SH-SY5Y (cell line): ENCODE measurements around the gene AUP1.

Experiments used
- GATA2 ChIP-seq: IDR thresholded peaks from 2 replicates; pipeline ENCODE4 v1.6.1; 2011; ENCODE audit warnings: mild to moderate bottlenecking, low read depth, low read length
- GATA3 ChIP-seq: IDR thresholded peaks from 2 replicates; pipeline ENCODE4 v1.6.1; 2011; ENCODE audit warnings: low read depth, mild to moderate bottlenecking, low read length, moderate library complexity

DNA sequence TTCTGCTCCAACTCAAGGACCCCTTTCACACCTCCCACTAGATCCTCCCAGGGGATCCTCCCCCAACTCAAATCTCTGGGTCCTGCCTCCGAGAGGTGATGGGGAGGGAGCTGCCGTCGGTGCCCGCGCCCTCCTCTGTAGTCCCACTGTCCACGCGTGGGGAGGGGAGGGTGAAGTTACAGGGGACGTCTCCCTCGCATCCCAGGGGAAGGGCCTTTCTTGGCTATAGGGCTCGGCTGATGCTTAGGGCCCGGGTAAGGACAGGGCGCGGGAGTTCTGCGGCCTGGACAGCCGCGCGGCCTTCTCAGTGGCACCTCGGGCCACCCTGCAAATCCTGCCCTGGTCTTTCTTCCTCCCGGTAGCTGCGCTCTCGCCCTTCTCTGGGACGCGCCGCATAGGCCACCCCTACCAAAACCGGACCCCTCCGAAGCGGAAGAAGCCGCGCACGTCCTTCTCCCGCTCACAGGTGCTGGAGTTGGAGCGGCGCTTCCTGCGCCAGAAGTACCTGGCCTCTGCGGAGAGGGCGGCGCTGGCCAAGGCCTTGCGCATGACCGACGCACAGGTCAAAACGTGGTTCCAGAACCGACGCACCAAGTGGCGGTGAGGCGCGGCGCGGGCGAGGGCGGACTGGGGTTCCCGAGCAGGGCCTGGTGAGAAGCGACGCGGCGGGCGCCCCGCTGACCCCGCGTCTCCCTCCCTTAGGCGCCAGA is 14.1 kb downstream of the AUP1 start:
- TF ChIP-seq GATA2 (no peak), GATA3 (no peak)
